Activated CD8-positive, alpha-beta memory T cell treated with anti-CD3 and anti-CD28 coated beads for 36 hours (primary cell): Measurements from ENCODE around the gene SERTAD4. TPM values are rescaled to one million over a fixed set of nuclear protein-coding genes. Genes with fewer than 3 reads are reported as not detected.
"Not testable (repeated sequence)": the region's sequence is repeated elsewhere in the genome, so short reads cannot be mapped to it uniquely, and the experiment has no call there.

Experiments
- CTCF ChIA-PET: fragments of 350-600 bp; sonication (Branson Sonifier 250); formaldehyde crosslinking; loops from one replicate; lab custom pipeline; 2021; ENCODE audit warnings: antibody characterized with exemption; lab: Charles Lee
- POLR2A ChIA-PET: fragments of 350-600 bp; sonication (Branson Sonifier 250); formaldehyde crosslinking; loops from one replicate; lab custom pipeline; 2021; ENCODE audit warnings: antibody characterized with exemption; lab: Charles Lee
- total RNA-seq, 2 experiments: library from RNA; stranded (reverse); gene quantifications; one replicate each; pipeline ENCODE4 v1.2.3, GENCODE V29; 2021

The SERTAD4 gene
- total RNA-seq, 2 experiments from 2014 or later = not detected

DNA sequence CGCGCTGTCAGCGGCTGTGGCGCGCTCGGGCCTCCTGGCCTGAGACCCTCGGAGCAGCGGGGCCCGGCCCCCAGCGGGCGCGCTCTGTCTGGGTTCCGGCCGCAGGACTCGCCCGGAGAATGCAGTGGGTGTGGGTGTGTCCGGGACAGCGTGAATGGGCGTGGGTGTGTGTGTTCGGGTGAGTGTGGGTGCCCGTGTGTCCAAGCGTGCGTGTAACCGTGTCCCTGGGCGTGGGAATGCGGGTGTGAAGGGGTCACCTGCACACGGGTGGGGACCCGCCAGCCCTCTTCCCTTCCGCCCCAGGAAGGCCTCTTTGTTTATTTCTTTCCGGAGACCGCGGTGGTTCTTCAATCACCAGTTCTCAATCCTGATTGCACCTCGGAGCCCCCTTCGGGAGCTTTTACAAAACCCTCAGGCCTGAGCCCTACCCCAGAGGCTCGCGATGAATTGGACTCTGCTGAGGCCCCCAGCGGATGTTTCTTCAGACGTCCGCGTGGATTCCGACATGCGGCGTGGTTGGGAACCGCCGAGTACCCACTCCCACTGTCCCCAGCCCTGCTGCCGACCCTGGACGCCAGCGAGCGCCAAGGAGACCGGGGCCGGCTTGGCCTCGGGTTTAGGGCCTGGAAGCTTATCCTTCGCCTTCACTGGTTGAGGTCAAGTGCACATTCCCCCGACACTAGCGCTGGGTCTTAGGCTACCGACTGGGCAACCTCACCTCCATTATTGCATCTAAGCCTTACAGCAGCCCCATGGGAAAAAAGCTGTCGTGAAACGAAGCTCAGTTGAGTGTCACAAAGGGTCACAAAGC, 19.3 kb downstream of the SERTAD4 start:
- ChIA-PET CTCF (no interaction called here), POLR2A (no interaction called here)

DNA sequence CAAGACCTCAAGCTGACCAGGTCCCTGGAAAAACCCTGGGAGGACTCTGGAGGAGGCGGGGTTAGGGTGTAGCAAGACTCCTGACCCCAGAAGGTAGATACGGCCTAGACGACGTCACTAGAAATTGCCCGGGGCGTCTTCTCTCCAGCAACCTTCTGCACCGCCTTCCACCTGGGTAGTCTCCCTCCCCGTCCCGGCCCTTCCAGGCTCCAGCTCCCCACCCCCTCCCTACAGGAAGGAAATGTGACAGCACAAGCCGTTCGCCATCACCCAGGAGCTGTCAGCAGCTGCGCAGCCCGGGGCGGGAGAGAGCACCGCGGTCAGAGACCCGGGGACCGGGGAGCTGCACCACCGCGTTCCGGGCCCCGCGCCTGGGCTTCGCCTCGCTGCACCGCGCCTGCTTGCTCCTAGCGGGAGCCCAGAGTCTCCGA, 20.0 kb downstream of the SERTAD4 start:
- POLR2A ChIA-PET = no interaction called here
- CTCF ChIA-PET = interaction anchor here (1.0 kb wide), 1 partner anchor 147 kb away, joined by 3 read pairs; no protein-coding TSS in a partner anchor

DNA sequence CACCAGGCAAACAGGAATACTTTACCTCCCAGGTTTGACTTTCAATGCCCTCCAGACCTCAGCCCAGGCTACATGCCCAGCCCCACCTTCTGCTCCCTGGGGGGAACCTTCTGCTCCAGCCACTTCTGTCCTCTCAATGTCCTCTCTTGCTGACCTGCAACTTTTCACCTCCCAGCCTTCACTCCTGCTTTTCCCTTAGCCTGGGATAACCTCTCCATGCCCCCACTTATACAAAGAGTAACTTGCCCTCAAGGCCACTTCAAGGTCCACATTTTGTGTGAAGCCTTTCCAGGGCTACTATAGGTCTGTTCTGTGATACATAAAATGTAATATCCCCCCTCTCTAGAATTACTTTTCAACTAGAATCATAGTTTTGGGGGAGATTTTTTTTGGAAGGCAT, 21.7 kb downstream of the SERTAD4 start:
- ChIA-PET POLR2A (no interaction called here), CTCF (no interaction called here)

GRCh38 chr1:210257698-210258529, 25.3 kb downstream of the SERTAD4 start:
- ChIA-PET POLR2A (no interaction called here), CTCF (no interaction called here)

GRCh38 chr1:210259561-210259960, 27.0 kb downstream of the SERTAD4 start:
- ChIA-PET CTCF (no interaction called here), POLR2A (no interaction called here)

DNA sequence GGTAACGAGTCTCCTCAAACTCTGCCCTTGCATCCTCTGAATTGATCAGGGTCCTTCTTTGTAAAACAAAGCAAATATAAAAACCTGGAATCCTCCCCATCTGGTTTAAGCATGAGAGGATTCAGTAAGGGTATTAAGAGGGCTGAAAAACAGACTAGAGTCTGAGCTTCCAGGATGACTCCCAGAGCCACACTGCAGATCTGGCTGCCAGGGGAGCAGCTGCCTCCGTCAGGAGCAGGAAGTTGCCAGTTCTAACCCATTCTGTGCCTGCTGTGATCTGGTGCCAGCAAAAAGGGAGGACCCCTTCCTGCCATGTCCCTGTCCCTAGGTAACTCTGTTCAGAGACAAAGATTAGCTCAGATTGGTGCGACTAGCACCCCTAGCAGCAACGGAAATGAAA, 27.5 kb downstream of the SERTAD4 start:
- POLR2A ChIA-PET = no interaction called here
- CTCF ChIA-PET = no interaction called here

DNA sequence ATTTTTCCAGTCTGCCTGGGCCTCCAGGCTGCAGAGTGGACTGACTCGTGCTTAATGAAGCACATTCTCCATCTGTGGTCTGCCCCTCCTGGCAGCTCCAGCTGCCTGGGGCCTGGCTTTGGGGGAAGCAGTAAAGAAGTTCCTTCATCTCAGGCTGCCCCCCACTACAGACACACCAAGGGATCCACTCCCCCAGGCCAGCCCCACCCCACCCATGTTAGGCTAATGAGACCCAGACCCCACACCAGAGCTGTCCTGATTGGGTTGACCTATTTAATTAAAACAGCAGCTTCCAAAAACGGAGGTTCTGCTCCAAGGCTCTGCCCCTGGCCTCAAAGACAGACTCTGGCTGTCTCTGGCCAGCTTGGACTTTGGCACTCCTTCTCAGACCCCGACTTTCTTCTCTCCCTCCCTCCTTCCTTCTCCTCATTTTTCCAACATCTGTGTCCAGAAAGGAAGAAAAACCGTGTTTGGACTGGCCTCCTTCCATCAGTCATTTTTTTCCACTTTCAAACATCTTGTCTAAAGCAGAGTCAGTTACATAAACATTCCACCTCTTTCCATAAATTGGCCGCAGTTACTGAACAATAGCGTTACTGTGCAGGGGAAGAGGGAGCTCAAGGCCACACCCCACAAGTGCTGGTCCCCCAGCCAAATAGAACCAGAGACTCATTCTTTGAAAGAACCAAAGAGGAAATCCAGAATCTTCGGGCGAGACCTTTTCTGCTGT, 29.7 kb downstream of the SERTAD4 start:
- ChIA-PET CTCF (no interaction called here), POLR2A (no interaction called here)

GRCh38 chr1:210262897-210263272, 30.3 kb downstream of the SERTAD4 start:
- ChIA-PET CTCF (no interaction called here), POLR2A (no interaction called here)

- ChIA-PET POLR2A (no interaction called here), CTCF (no interaction called here)
Observed at GRCh38 chr1:210263963-210264362, 31.4 kb downstream of the SERTAD4 start.

- ChIA-PET CTCF (interaction anchor here (0.7 kb wide), 1 partner anchor 376 kb away, joined by 3 read pairs; no protein-coding TSS in a partner anchor), POLR2A (no interaction called here)
Observed at GRCh38 chr1:210264496-210265380, 32.1 kb downstream of the SERTAD4 start.

DNA sequence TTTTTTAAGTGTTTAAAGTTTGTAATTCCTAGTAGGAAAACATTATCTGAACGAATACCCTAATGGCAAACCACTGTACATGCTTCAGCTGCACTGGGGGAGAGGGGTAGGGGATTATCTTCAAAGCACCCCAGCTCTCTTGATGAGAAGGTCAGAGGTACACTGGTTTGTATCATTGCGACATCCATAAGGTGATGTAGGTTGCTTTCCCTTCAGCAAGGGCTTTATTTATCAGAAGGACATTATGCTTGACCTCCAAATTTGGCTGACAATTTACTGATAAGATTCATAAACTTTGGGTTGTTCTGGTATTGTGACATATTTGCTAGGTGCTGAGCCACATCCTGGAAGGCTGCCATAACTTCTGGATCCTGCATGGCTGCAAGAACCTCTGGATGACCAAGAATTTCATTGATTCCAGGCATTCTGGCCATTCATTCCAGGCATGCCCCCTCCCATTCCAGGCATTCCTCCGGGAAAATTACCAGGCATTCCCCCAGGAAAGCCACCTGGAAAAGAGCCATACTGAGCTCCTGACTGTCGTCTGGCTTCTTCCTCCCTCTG, 32.9 kb downstream of the SERTAD4 start:
- CTCF ChIA-PET = interaction anchor here (0.7 kb wide), 1 partner anchor 375 kb away, joined by 3 read pairs; no protein-coding TSS in a partner anchor
- POLR2A ChIA-PET = not testable (repeated sequence)

DNA sequence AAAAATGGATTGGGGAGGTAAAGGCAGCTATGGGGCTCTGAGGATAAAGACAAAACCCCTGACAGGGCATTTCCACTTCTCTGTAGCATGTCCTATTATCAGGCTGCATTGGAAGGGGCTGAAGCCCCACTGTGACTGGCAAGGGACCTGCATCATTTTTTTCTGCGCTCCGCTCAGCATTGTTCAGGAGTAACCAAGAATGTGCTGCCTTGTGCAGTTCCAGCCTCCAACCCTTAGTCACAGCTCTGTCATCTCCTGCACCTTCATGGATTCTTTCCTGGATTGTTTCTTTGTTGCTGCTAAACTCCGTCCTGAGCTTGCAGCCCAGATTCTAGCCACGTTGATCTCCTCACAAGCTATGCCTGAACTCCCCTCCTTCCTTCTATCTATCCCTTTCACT, 37.4 kb downstream of the SERTAD4 start:
- POLR2A ChIA-PET = no interaction called here
- CTCF ChIA-PET = no interaction called here

DNA sequence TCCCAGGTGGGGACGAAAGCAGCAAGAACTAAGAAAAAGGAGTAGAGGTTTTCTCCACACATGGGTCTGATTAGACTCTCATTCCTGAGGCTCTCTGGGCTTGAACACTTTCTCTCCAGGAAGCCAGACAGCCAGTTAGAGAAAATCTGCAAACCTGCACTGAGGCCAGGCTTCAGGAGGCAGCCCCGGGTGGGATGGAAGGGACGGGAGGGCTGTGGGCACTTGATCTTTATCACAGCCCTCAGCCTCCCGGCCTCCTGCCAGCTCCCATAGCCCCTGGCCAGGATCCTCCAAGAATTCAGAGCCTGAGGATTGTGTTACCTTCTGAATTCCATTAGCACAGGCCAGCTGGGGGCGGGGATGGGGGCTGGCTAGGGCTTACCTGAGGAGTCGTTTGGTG, 40.1 kb downstream of the SERTAD4 start:
- ChIA-PET POLR2A (no interaction called here), CTCF (no interaction called here)

GRCh38 chr1:210280221-210280620, 47.6 kb downstream of the SERTAD4 start:
- ChIA-PET POLR2A (no interaction called here), CTCF (no interaction called here)

GRCh38 chr1:210288116-210288515, 55.5 kb downstream of the SERTAD4 start:
- ChIA-PET POLR2A (no interaction called here), CTCF (interaction anchor here (0.7 kb wide), 1 partner anchor 60 kb away, joined by 4 read pairs; no protein-coding TSS in a partner anchor)

GRCh38 chr1:210289248-210289647, 56.7 kb downstream of the SERTAD4 start:
- CTCF ChIA-PET = no interaction called here
- POLR2A ChIA-PET = no interaction called here

- POLR2A ChIA-PET = no interaction called here
- CTCF ChIA-PET = interaction anchor here (1.1 kb wide), 1 partner anchor 22 kb away, joined by 3 read pairs; no protein-coding TSS in a partner anchor
Observed at GRCh38 chr1:210291081-210291764, 58.6 kb downstream of the SERTAD4 start.

DNA sequence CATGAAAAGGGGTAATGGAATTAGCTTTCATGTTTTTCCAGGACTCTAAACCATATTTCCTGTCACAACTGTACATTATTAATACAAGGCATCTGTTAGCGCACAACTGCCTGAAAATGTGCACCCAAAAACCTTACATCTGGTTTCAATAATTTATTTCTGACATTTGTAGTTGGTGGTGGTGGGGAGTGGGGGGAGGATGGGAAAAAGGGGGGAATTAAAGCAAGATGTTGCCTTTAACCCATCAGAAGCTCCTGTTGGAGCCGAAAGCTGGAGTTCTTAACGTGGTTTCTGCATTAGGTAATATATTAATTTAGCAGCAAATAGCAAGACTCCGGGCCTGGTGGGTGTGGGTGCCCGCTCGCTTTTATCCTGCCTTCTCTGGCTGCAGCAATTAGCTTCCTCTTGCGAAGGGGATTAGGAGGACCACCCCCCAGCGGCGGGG, 59.2 kb downstream of the SERTAD4 start:
- ChIA-PET CTCF (interaction anchor here (1.1 kb wide), 1 partner anchor 21 kb away, joined by 3 read pairs; no protein-coding TSS in a partner anchor), POLR2A (no interaction called here)
